Liver (tissue), 9 donors: ENCODE results near the gene SPATS2. TPM values are rescaled to one million over a fixed set of nuclear protein-coding genes. Genes with fewer than 3 reads are reported as not detected.

Source experiments
- DNase-seq: peaks from one replicate; pipeline ENCODE4 v3.0.0-alpha.2; 2017; ENCODE audit warnings: low spot score
- H3K27ac ChIP-seq, 2 donors: one replicate each; pipeline ENCODE4 v1.7.0; 2013; ENCODE audit warnings: inconsistent platforms in 2 of 2, low read length in 2 of 2, control low read depth in 1 of 2, low read depth in 1 of 2, mild to moderate bottlenecking in 1 of 2
- H3K27me3 ChIP-seq, 4 donors: one replicate each; pipeline versions ENCODE4 v1.6.1 to v1.7.0; 2013; ENCODE audit warnings: low read length in 3 of 4, inconsistent platforms in 1 of 4, mild to moderate bottlenecking in 1 of 4, moderate library complexity in 1 of 4; ENCODE audit not compliant: control insufficient read depth in 4 of 4, insufficient read depth in 4 of 4
- H3K36me3 ChIP-seq, 4 donors: one replicate each; pipeline versions ENCODE4 v1.6.1 to v1.7.0; 2013; ENCODE audit warnings: low read length in 3 of 4, mild to moderate bottlenecking in 3 of 4, low read depth in 1 of 4, moderate library complexity in 1 of 4; ENCODE audit not compliant: control insufficient read depth in 4 of 4, insufficient read depth in 3 of 4
- H3K4me1 ChIP-seq, 4 donors: one replicate each; pipeline versions ENCODE4 v1.6.1 to v1.7.0; 2013; ENCODE audit warnings: low read length in 3 of 4, mild to moderate bottlenecking in 3 of 4, moderate library complexity in 1 of 4; ENCODE audit not compliant: control insufficient read depth in 4 of 4, insufficient read depth in 4 of 4
- H3K4me3 ChIP-seq, 3 donors: one replicate each; pipeline versions ENCODE4 v1.6.1 to v1.7.0; 2013; ENCODE audit warnings: low read length in 3 of 3, control low read depth in 1 of 3, low read depth in 1 of 3, mild to moderate bottlenecking in 1 of 3
- H3K9ac ChIP-seq, 2 donors: one replicate each; pipeline ENCODE4 v1.7.0; 2013; ENCODE audit warnings: low read length in 2 of 2, mild to moderate bottlenecking in 2 of 2, moderate library complexity in 2 of 2, control low read depth in 1 of 2, low read depth in 1 of 2
- H3K9me3 ChIP-seq, 4 donors: one replicate each; pipeline versions ENCODE4 v1.6.1 to v1.7.0; 2013; ENCODE audit warnings: low read length in 3 of 4; ENCODE audit not compliant: control insufficient read depth in 4 of 4
- EGR1 ChIP-seq, 2 donors: IDR thresholded peaks; 2 replicates each; pipeline ENCODE4 v1.6.1; 2016 to 2018; ENCODE audit warnings: antibody characterized with exemption in 2 of 2, low read depth in 2 of 2
- FOXA1 ChIP-seq: IDR thresholded peaks from 2 replicates; pipeline ENCODE4 v1.6.1; 2016; ENCODE audit warnings: antibody characterized with exemption
- FOXA2 ChIP-seq: IDR thresholded peaks from 2 replicates; pipeline ENCODE4 v1.6.1; 2016; ENCODE audit warnings: antibody characterized with exemption
- HNF4A ChIP-seq, 2 donors: conservative IDR thresholded peaks; 2 replicates each; pipeline ENCODE4 v1.6.1; 2016; ENCODE audit warnings: antibody characterized with exemption in 2 of 2, mild to moderate bottlenecking in 2 of 2
- JUND ChIP-seq, 2 donors: IDR thresholded peaks; 2 replicates each; pipeline ENCODE4 v1.6.1; 2016; ENCODE audit warnings: antibody characterized with exemption in 2 of 2
- MAX ChIP-seq: IDR thresholded peaks from 2 replicates; pipeline ENCODE4 v1.6.1; 2016; ENCODE audit warnings: antibody characterized with exemption
- NR2F2 ChIP-seq: IDR thresholded peaks from 2 replicates; pipeline ENCODE4 v1.6.1; 2016; ENCODE audit warnings: antibody characterized with exemption
- REST ChIP-seq: IDR thresholded peaks from 2 replicates; pipeline ENCODE4 v1.6.1; 2016; ENCODE audit warnings: antibody characterized with exemption, mild to moderate bottlenecking
- RXRA ChIP-seq, 2 donors: IDR thresholded peaks; 2 replicates each; pipeline ENCODE4 v1.6.1; 2017 to 2018; ENCODE audit warnings: antibody characterized with exemption in 2 of 2, mild to moderate bottlenecking in 1 of 2
- SP1 ChIP-seq: IDR thresholded peaks from 2 replicates; pipeline ENCODE4 v1.6.1; 2018; ENCODE audit warnings: antibody characterized with exemption, mild to moderate bottlenecking
- TAF1 ChIP-seq: conservative IDR thresholded peaks from 2 replicates; pipeline ENCODE4 v1.6.1; 2016; ENCODE audit warnings: antibody characterized with exemption, mild to moderate bottlenecking
- WGBS: extraction: QIAGEN DNeasy Blood & Tissue Kit; methylation state at CpG from one replicate; pipeline ENCODE4 v1.1.7; 2013; 5-methylcytosine and 5-hydroxymethylcytosine counted together
- polyA plus RNA-seq, 2 donors: library from polyadenylated mRNA; stranded (reverse) in 1 of 2; unstranded in 1 of 2; fragments of 200-250 nt in 1 of 2; fragments of >200 nt in 1 of 2; fragmentation: Nextera tagmentation in 1 of 2; extraction: Ambion mirVana in 1 of 2; gene quantifications; one replicate each; pipeline versions ENCODE4 v1.2.1 to v1.2.3, GENCODE V29; 2013 to 2015
- total RNA-seq, 2 donors: library from RNA; depleted of rRNA; stranded (reverse); fragments of >200 nt; gene quantifications; one replicate each; pipeline ENCODE4 v1.2.3, GENCODE V29; 2014
- TF ChIP-seq, protein P1 (sequence below): IDR thresholded peaks from 2 replicates; pipeline ENCODE4 v1.6.1; 2016; ENCODE audit warnings: antibody characterized with exemption
- donor health status: healthy.
- donor health status: healthy.
- donor health status: healthy.
- donor health status: healthy.
- donor health status: healthy.

Gene SPATS2
- total and polyA plus RNA-seq, 4 donors = 2.4 to 5.2 (median 4.5) TPM

DNA sequence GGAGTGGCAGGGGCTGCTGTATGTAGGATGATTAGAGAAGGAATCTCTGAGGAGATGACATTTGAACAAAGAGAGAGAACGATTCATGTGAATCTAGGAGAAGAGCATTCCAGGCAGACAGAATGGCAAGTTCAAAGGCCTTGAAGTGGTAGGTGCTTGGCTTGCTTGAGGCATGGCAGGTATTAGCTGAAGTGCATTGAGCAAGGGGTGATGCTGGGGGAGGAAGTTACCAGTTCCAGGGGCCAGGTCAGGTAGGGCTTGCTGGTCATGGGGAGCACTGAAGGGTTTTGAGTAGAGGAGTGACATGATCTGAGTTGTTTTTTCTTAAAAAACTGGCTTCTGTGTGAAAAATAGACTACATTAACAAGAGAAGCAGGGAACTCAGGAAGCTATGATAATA is 71.8 kb downstream of the SPATS2 start:
- Histone ChIP-seq H3K27me3 (no peaks in the 10 kb centered on the region), H3K36me3 (no peaks in the 10 kb centered on the region), H3K9ac (no peak overlapping the region), H3K4me1 (no peaks in the 10 kb centered on the region), H3K27ac (no peak overlapping the region), H3K4me3 (no peak overlapping the region), H3K9me3 (no peaks in the 10 kb centered on the region)
- TF ChIP-seq EGR1 (IDR thresholded peaks at IDR 0.05; ENCODE audit: low read depth in 2 of 2) (no peak), TAF1 (no peak), JUND (IDR thresholded peaks at IDR 0.05) (no peak), NR2F2 (no peak), MAX (no peak), RXRA (IDR thresholded peaks at IDR 0.05) (no peak), REST (no peak)
- TF ChIP-seq, protein P1, sequence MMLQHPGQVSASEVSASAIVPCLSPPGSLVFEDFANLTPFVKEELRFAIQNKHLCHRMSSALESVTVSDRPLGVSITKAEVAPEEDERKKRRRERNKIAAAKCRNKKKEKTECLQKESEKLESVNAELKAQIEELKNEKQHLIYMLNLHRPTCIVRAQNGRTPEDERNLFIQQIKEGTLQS = no peak
- 96% methylated on average over 1 of the region's 1 CpG for WGBS
- DNase-seq = no peak

DNA sequence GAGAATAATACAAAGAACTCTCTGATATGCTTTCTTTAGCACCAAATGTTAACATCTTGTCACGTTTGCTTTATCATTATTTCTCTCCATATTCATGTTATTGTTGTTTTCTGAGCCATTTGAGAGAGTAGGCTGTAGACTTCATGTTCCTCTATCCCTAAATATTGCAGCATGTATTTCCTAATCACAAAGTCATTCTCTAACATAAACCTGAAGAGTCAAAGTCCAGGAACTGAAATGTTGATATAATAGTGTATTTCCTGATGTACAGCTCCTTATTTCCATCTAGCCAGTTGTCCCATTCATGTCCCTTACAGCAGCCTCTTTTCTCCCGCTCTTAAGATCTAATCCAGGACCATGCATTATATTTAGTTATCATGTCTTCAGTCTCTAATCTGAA is 72.8 kb downstream of the SPATS2 start:
- Histone ChIP-seq H3K9ac (no peak overlapping the region), H3K4me1 (no peaks in the 10 kb centered on the region), H3K27me3 (no peaks in the 10 kb centered on the region), H3K27ac (no peak overlapping the region), H3K4me3 (no peak overlapping the region), H3K9me3 (no peaks in the 10 kb centered on the region), H3K36me3 (no peaks in the 10 kb centered on the region)
- no peak for DNase-seq
- TF ChIP-seq HNF4A (conservative IDR thresholded peaks at IDR 0.05) (peak; percentile 36 to 46), FOXA2 (no peak)
- whole genome bisulfite sequencing = 84% methylated on average over 2 of the region's 2 CpGs

DNA sequence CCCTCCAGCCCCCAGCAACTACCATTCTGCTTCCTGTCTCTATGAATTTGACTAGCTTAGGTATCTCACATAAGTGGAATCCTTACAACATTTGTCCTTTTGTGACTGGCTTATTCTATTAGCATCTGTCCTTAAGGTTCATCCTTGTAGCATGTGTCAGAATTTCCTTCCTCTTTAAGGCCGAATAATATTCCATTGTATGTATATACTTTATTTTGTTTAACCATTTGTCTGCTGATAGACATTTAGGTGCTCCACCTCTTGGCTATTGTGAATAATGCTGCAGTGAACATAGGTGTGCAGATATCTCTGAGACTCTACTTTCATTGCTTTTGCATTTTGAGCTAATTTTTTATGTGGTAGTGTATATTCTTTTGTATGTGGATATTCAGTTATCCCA is 75.7 kb downstream of the SPATS2 start:
- Histone ChIP-seq H3K27ac (no peak overlapping the region), H3K27me3 (no peaks in the 10 kb centered on the region), H3K36me3 (no peaks in the 10 kb centered on the region), H3K4me3 (no peak overlapping the region), H3K9ac (no peak overlapping the region), H3K4me1 (no peaks in the 10 kb centered on the region), H3K9me3 (peaks cover 0 to 2% (median 0%) of the 10 kb centered on the region in 4 donors)
- WGBS = 81% methylated on average over 1 of the region's 1 CpG
- no peak for DNase-seq
- TF ChIP-seq FOXA1 (no peak), NR2F2 (no peak), HNF4A (conservative IDR thresholded peaks at IDR 0.05) (no peak), SP1 (no peak), TAF1 (no peak), RXRA (IDR thresholded peaks at IDR 0.05) (no peak)
